Measurements from ENCODE around the gene DGKD.

DNA sequence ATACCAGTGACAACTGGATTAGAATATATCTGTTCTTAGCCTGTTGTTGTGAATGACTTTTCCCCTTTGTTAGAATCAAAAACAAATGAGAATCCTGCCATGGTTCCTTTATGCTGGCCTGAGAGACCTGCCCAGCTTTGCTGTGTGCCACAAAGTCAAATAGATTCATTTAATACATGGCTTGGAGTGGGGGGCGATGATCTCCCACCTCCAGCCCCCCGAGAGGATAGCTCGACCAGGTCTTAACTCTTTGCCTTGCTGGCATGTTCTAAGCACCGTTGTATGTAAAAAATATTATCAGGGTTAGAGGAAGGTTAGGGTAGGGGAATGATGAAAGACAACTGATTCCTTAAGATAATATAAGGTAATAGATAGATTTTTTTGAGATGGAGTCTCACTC lies 22.2 kb upstream of the DGKD start:
- TF ChIP-seq CTCF (IDR thresholded peaks at IDR 0.05 in 8 of 11, conservative IDR thresholded peaks at IDR 0.05 in 3 of 11) (no peak), POLR2A (IDR thresholded peaks at IDR 0.05) (no peak), POLR2AphosphoS5 (IDR thresholded peaks at IDR 0.05) (no peak)

All from spleen (tissue), 7 donors.